ENCODE data around the gene FAM50A.

The FAM50A gene

DNA sequence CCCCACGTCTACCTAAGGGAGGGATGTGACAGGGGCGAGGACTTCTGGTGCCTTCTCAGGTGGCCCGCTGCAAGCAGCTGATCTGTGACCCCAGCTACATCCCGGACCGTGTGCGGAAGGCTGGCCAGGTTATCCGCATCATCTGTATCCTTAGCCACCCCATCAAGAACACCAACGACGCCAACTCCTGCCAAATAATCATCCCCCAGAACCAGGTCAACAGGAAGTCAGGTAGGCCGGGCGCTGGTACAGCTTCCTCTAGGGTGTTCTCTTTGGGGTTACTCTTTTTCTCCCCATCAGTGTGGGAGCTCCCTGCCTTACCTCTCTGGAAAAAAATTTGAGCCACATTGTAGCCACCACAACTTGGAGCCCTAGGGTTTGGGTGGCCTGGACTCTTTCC is 2.4 kb upstream of the FAM50A start:
- no peak for DNase-seq

GRCh38 chrX:154441984-154442707 is 1.8 kb upstream of the FAM50A start:
- no peak for DNase-seq

- no peak for DNase-seq
These were observed 446 bp upstream of the FAM50A start for GRCh38 chrX:154443479-154443910.

DNA sequence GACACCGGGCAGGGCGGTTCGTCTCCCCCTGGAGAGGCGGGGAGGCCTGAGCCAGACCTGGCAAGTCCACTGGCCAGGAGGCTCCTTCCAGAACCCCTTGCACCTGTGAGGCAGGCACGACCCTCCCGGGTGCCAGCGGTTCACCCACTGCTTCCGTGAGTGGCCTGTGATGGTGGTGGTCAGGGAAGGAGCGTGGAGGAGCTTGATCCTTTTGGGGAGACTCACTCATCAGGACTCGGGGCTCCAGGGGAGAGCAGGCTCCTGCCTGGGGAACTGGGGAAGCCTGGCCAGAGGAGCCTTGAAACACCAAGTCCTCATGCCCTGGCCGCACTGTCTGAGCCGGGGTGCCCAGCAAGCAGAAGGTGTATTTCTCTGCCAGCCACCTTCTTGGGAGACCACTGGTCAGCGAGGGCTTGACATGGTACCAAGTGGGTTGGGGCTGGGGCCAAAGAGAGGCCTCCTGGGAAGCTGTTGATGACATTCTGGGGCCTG is 860 bp downstream of the FAM50A start:
- DNase-seq, result no peak

DNA sequence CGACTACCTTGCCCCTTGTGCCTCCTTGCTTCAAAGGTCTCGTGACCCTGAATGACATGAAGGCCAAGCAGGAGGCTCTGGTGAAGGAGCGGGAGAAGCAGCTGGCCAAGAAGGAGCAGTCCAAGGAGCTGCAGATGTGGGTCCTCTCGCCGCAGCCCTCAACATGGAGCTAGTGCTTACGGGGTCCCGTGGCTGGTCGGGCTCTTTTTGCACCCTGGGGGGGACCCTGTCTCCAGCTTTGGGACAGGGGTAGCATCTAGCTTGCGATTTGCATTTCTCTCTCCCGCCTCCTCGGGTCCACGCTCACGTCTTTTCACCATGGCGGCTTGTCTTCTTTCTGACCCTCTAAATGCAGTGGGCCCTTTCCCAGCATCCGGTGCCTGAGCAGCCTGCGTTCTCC is 1.8 kb downstream of the FAM50A start:
- DNase-seq, result no peak

GRCh38 chrX:154446430-154446829 is 2.5 kb downstream of the FAM50A start:
- DNase-seq, result no peak

- no peak for DNase-seq
These were observed 4.5 kb downstream of the FAM50A start for GRCh38 chrX:154448484-154448883.

DNA sequence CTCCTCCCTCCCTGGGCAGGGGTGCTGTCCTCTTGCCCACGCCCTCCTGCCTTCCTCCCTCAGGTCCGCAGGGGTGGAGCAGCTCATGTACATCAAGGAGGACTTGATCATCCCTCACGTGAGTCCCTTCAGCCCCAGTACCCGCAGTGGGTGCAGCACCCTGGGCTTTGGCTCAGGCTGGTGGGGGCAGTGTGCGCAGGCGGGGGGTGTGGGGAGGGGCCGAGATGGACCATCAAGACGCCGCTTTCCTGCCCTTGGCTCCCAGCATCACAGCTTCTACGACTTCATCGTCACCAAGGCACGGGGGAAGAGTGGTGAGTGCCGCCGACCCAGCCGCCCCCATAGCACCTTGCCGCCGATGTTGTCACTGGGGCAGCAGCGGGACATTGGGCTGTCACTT is 5.7 kb downstream of the FAM50A start:
- no peak for DNase-seq

- no peak for DNase-seq
These were observed 6.4 kb downstream of the FAM50A start for GRCh38 chrX:154450312-154450711.

GRCh38 chrX:154452823-154453222 is 8.9 kb downstream of the FAM50A start:
- DNase-seq, result no peak

DNA sequence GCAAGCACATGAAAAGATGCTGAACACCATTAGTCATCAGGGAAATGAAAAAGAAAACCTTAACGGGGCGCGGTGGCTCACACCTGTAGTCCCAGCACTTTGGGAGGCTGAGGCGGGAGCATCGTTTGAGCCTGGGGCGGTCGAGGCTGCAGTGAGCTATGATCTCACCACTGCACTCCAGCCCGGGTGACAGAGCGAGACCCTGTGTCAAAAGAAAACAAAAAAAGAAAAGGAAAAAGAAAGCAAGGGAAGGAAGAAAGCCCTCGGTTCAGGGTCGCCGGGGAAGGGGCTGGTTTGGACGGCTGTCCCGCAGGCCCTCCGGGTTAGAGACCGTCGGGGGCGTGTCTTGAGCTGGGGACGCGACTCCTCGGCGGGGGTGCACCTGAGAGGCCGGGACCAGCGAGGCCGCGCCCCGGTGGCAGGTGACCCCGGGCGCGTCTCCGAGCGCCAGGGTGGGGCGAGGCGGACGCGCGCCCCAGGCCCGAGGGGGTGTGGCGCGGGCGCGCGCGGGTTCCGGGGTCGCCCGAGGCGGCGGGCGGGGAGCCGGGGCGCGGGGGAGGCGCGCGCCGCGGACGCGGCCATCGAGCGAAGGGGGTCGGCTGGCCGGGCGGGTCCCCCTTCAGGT is 13.7 kb downstream of the FAM50A start:
- DNase-seq, result no peak

DNA sequence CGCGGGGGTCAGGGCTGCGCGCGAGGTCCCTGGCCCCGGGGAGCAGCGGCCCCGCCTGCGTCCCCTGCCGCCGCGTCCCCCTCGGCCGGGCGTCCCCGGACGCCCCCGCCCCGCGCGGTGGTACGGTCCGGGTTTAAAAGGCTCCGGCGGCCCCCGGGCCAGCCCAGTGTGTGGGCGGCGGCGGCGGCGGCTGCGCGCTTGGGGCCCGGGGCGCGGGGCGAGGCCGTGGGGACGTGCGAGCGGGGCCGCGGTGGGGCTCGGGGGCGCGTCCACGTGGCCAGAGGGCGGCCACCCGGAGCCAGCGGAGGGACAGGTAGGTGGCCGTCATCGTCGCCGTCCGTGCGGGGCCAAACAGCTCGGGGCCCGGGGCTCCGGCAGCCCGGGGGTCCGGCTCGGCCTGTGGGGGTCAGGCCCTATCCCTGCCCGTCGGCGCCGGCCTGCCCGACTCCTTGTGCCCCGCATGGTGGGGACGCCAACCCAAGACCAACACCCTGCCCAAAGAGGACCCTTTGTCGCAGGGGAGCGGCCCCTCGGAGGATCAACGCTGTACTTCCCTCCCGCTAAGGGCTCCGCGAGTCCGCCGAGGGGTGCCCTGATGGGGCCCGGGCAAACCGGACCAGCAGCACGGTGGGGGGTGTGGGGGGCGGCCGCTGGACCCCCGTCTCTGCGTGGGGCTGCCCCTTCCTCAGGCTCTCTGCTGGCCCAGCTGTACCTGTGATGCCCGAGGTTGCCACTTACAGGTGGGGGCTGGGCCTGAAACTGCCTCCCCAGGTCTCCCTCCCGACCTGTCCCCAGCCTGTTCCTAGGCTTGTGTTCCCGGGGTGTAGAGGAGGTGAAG is 14.4 kb downstream of the FAM50A start, which contains the start of gene PLXNA3:
PLXNA3 (plus strand) TSS at position 166 of the 838 bp plus-strand sequence. CDS start 1,903 bp downstream, outside the sequence.
- no peak for DNase-seq

- no peak for DNase-seq
These were observed 15.2 kb downstream of the FAM50A start for GRCh38 chrX:154458954-154459778.

DNA sequence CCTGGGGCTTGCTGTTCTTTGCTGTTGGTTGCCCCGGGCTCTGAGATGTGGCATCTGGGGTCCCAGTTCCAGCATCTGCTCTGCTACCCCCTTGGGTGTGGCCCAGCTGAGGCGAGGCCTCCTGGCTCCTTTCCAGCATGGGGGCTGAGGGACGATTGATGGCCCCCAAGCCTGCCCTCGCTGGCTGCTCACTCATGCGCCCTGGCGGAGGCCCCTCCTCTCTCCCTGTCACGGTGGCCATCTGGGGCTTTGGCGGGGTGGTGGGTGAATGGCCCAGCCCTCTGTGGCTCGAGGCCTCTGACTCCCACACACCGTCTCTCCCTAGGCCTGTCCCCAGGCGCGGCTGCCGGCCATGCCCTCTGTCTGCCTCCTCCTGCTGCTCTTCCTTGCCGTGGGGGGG is 15.9 kb downstream of the FAM50A start:
- no peak for DNase-seq

GRCh38 chrX:154460326-154460725 is 16.4 kb downstream of the FAM50A start:
- DNase-seq, result no peak

DNA sequence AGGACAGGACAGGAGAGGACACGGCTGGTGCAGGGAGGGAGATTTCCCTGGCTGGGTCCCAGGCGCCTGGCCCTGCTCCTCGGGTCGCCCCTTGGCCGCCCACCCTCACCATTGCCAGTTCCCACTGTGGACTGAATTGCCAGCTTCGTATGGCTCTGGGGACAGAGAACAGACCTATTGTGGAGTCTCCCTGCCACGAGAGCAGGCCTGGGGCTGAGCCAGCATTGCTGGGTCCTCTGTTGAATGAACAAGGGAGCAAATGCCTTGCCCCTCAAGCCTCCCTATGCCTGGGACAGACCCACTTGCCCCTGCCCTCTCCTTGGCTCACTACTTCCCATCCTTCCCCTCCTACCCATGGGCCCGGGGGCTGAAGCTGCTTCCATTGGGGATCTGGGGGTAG is 18.5 kb downstream of the FAM50A start:
- DNase-seq, result no peak

DNA sequence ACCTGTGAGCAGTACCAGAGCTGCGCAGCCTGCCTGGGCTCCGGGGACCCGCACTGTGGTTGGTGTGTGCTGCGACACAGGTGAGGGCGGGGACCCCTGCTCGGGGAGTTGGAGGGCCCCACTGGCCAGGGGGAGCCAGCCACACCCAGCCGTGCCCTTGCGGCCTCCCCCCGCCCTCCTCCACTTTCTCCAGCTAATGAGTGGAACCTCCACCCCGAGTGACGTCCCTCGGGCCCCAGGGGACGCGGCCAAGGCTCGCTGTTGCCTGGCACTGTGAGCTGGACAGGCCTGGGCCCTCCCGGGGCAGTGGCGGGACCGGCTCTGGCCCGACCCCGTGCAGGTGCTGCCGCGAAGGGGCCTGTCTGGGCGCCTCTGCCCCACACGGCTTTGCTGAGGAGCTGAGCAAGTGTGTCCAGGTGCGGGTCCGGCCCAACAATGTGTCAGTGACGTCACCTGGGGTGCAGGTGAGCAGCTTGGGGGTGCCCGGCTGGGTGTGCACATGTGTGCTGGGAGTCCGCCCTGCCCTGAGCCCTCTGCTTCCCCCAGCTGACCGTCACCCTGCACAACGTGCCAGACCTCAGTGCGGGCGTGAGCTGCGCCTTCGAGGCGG is 19.8 kb downstream of the FAM50A start:
- no peak for DNase-seq

- no peak for DNase-seq
These were observed 20.9 kb downstream of the FAM50A start for GRCh38 chrX:154464806-154465365.

- DNase-seq, result no peak
These were observed 21.7 kb downstream of the FAM50A start for GRCh38 chrX:154465601-154466000.

GRCh38 chrX:154466036-154466435 is 22.1 kb downstream of the FAM50A start:
- DNase-seq, result no peak

DNA sequence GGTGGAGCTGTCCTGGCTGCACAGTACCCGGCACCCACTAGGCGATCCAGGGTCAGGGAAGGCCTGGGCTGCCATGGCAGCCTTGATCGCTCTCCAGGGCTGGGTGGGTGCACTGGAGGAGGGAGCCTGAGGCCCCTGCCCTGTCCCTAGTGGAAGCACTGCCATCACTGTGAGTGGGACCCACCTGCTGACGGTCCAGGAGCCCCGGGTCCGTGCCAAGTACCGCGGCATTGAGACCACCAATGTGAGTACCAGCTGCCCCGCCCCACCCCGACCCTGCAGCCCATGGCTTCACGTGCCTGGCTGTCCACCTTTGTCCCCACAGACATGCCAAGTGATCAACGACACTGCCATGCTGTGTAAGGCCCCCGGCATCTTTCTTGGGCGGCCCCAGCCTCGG is 23.0 kb downstream of the FAM50A start:
- DNase-seq, result no peak

GRCh38 chrX:154467556-154467955 is 23.6 kb downstream of the FAM50A start:
- no peak for DNase-seq
